Inflammatory macrophage treated with lipopolysaccharide for 4 hours (primary cell): ENCODE measurements around the gene LAMC2.
"Not testable (repeated sequence)": the region's sequence is repeated elsewhere in the genome, so short reads cannot be mapped to it uniquely, and the experiment has no call there.

Source experiments
- DNase-seq: peaks from one replicate; pipeline ENCODE4 v3.0.0-alpha.2; 2020

The LAMC2 gene

DNA sequence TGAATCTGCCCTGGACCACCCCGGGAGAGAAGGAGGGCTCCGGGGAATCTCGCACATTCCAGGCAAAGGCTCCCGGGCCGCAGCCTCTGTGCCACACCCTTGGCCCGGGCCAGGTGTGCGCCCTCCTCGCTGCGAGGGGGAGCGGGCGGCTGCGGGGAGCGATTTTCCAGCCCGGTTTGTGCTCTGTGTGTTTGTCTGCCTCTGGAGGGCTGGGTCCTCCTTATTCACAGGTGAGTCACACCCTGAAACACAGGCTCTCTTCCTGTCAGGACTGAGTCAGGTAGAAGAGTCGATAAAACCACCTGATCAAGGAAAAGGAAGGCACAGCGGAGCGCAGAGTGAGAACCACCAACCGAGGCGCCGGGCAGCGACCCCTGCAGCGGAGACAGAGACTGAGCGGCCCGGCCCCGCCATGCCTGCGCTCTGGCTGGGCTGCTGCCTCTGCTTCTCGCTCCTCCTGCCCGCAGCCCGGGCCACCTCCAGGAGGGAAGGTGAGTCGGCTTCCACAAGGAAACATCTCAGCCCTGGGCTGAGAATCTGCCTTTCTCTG is at the start of gene LAMC2:
TSS of gene LAMC2 (plus strand) at position 324 of the 550 bp plus-strand sequence. CDS start at position 413, 89 bp downstream.
- no peak for DNase-seq

GRCh38 chr1:183137782-183138181 is 48.3 kb upstream of the LAMC2 start:
- DNase-seq = no peak

DNA sequence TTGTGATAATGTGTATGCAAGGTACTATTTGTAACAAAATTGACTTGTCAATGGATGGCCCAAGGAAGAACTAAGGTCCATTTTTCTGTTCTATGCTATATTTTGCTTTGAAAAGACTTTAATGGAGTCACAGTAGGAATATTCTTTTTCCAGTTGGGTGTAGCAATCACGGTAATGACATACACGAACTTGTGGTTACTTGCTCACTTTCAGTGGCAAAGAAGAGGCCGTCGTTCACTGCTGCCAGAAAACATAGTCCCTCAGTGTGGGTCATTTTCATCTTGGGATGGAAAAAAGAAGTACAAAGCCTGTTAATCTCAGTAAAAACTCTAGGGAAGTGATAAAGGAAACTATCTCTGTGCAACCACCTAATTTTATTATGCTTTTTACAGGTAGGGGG is 47.8 kb upstream of the LAMC2 start:
- no peak for DNase-seq

- DNase-seq = peak; percentile 21
Measured at GRCh38 chr1:183139281-183139942, 46.7 kb upstream of the LAMC2 start.

DNA sequence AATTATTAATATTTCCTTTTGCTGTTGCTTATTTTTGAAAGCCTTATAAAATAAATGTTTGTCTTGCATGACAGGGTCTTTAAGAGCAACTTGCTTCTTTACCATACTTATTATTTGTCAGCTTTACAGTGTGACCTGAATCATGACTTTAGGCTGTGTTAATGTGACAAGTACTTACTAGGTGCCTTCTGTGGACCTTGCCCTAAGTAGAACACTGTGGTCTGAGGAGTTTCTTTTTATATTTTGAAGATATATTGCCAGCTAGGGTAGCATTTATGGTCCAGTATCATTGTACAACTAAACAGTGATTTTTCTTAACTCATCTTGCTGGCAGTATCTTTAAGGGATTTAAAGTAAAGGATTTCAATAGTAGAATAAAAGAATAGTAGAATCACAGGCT is 45.4 kb upstream of the LAMC2 start:
- DNase-seq = no peak

GRCh38 chr1:183142171-183142570 is 43.9 kb upstream of the LAMC2 start:
- no peak for DNase-seq

- DNase-seq = no peak
Measured at GRCh38 chr1:183143576-183144315, 42.3 kb upstream of the LAMC2 start.

DNA sequence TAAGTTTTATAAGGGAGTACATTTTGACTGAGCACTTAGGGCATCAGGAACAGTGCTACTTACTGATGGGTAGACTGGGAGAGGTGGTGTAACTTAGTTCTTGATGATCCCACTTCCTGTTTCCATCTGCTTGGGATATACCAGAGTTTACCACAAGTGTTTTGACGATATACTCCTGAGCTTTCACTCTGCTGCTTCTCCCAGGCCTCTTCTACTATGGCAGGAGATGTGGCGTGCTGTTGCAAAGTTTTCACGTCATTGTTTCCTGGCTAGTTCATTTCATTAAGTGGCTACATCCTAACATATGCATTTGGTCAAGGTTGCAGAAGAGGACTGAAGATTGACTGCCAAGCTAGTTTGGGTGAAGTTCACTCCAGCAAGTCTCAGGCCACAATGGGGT is 41.3 kb upstream of the LAMC2 start:
- peak; percentile 13 for DNase-seq

- no peak for DNase-seq
Measured at GRCh38 chr1:183147735-183148134, 38.3 kb upstream of the LAMC2 start.

GRCh38 chr1:183148599-183148998 is 37.5 kb upstream of the LAMC2 start:
- no peak for DNase-seq

- DNase-seq = no peak
Measured at GRCh38 chr1:183149273-183149672, 36.8 kb upstream of the LAMC2 start.

DNA sequence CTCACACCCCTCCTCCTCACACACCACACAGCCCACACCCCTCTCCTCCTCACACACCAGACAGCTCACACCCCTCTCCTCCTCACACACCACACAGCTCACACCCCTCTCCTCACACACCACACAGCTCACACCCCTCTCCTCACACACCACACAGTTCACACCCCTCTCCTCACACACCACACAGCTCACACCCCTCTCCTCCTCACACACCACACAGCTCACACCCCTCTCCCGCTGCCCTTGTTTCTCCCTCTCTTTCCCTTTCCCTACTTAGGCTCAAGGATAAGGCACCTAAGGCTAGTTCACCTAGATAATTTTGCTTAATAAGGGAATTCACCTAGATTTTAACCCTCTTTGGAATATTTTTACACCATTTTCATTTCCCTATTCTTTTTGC is 36.0 kb upstream of the LAMC2 start:
- not testable (repeated sequence) for DNase-seq

DNA sequence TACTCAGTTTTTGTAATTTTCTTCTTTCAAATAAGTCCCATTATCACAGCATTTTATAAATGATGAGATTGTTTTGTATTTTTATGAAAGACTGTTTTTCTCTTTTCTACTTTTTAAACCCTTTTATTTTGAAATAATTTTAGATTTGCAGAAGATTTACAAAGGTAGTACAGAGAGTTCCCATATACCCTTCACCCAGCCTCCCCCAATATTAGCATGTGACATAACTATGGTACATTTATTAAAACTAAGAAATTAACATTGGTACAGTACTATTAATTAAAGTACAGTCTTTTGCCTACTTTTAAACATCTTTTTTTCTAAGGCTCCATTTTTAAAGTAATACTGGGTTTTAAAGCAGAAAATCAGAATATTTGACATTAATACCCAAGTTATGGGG is 35.6 kb upstream of the LAMC2 start:
- DNase-seq = no peak

DNA sequence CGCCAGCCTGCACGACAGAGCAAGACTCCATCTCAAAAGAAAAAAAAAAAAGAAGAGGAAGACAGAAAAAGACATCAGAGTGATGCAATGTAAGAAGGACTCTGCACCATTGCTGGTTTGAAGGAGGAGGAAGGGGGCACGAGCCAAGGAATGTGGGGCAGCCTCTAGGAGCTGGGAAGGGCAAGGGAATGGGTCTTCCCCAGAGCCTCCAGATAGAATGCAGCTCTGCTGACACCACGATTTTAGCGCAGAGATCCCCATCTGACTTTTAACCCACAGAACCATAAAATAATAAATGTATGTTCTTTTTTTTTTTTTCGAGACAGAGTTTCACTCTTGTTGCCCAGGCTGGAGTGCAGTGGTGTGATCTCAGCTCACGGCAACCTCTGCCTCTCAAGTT is 33.9 kb upstream of the LAMC2 start:
- DNase-seq = no peak

DNA sequence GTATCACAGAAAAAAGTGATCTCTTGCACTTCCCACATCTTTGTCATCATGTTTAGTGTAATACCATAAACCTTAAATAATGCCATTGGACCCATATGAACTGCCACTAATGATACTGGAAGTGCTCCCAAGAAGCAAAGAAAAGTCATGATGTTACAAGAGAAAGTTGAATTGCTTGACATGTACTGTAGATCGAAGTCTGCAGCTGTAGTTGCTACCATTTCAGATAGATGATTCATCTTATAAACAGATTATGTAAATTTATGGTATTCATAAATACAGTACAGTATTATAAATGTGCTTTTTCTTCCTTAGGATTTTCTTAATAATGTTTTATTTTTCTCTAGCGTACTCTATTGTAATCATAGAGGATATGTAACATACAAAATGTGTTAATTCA is 30.1 kb upstream of the LAMC2 start:
- no peak for DNase-seq

- no peak for DNase-seq
Measured at GRCh38 chr1:183159960-183160359, 26.1 kb upstream of the LAMC2 start.

GRCh38 chr1:183161391-183161790 is 24.7 kb upstream of the LAMC2 start:
- no peak for DNase-seq

GRCh38 chr1:183163316-183163715 is 22.7 kb upstream of the LAMC2 start:
- DNase-seq = no peak

GRCh38 chr1:183164340-183164739 is 21.7 kb upstream of the LAMC2 start:
- DNase-seq = no peak

GRCh38 chr1:183164963-183165362 is 21.1 kb upstream of the LAMC2 start:
- no peak for DNase-seq

DNA sequence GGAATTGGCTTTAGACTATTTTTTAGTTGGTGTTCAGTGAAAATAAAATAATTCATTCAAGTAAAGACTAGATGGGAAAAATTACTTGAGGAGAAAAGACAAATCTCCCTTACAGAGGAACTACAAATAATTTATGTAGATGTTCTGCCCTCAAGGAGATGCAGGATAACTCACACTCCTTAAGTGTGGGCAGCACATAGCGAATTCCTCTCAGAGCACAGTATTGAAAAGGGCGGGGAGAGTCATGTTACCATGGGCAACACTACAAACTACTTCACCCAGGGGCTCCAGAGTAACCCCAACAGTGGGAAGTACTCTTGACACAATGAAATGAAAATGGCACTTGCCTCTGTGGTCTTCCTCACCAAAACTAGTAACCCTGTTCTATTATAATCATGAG is 20.6 kb upstream of the LAMC2 start:
- no peak for DNase-seq

DNA sequence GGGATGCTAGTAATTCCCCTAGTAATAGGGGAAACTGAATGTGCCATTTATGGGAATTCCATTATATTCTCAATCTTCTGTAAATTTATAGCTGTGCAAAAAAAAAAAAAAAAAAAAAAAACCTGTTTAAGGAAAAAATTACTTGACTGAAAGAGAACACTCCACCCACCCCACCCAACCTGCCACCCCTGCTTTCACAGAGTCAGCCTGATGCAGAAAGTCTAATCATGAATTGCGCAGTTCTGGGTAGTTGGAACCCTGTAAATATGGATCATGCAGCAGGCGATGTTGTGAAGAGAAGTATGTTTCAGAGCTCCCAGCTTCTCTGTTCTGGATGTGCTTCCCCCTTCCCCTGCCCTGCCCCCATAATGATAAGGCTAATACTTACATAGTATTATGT is 19.6 kb upstream of the LAMC2 start:
- DNase-seq = no peak

DNA sequence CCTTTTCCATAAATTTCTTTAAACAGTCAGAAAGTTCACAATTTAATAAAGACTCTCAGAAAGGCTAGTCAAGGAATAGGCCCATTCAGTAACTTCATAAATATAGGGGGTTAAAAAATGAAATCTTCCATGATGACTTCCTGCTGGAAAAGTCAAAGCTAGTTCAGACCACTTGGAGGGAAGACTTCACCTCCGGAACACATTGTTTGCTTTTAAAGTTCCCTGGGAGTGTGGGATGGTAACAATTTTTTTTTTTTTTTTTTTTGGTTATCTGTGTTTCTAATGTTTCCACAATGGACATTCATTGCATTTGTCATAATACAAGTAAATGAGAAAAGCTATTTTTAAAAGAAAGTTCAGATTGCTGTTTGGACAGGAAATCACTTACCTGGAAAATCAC is 18.4 kb upstream of the LAMC2 start:
- no peak for DNase-seq

- DNase-seq = no peak
Measured at GRCh38 chr1:183168308-183168707, 17.8 kb upstream of the LAMC2 start.
